ENCODE results near the gene SLC5A9. TPM values are rescaled to one million over a fixed set of nuclear protein-coding genes. Genes with fewer than 3 reads are reported as not detected.
A peak's percentile ranks its signal among the peaks of the same experiment; 100 is the strongest.

SLC5A9 gene
- polyA plus RNA-seq, 3 donors: 0.15 to 0.42 (median 0.28) TPM

- H2AFZ ChIP-seq (ENCODE audit: insufficient read depth, low read depth, low read length, poor library complexity, severe bottlenecking): no peak overlapping the region
- no peak overlapping the region for H3K4me3 ChIP-seq (replicated peaks in 1 of 3; ENCODE audit: low read depth in 2 of 3, low read length in 3 of 3)
- H4K20me1 ChIP-seq (ENCODE audit: insufficient read depth, low read length): no peaks in the 10 kb centered on the region
- no peaks in the 10 kb centered on the region for H3K79me2 ChIP-seq (ENCODE audit: insufficient read depth, low read length)
- peaks cover 0 to 5% (median 2%) of the 10 kb centered on the region in 3 donors for H3K27me3 Mint-ChIP-seq (ENCODE audit: low read depth in 3 of 3)
- H3K27ac Mint-ChIP-seq: no peak overlapping the region
- no peaks in the 10 kb centered on the region for H3K9me3 ChIP-seq (replicated peaks in 1 of 2; ENCODE audit: control insufficient read depth in 1 of 2, insufficient read depth in 1 of 2, low read length in 2 of 2)
- intact Hi-C loops (cut with micrococcal nuclease): loop anchor here (5.0 to 10.0 kb wide), 3 partner anchors 145 to 252 kb away; partner anchors contain the start of gene TRABD2B (in 1 of the 2)
- TF ChIP-seq, protein P1, sequence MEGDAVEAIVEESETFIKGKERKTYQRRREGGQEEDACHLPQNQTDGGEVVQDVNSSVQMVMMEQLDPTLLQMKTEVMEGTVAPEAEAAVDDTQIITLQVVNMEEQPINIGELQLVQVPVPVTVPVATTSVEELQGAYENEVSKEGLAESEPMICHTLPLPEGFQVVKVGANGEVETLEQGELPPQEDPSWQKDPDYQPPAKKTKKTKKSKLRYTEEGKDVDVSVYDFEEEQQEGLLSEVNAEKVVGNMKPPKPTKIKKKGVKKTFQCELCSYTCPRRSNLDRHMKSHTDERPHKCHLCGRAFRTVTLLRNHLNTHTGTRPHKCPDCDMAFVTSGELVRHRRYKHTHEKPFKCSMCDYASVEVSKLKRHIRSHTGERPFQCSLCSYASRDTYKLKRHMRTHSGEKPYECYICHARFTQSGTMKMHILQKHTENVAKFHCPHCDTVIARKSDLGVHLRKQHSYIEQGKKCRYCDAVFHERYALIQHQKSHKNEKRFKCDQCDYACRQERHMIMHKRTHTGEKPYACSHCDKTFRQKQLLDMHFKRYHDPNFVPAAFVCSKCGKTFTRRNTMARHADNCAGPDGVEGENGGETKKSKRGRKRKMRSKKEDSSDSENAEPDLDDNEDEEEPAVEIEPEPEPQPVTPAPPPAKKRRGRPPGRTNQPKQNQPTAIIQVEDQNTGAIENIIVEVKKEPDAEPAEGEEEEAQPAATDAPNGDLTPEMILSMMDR (IDR thresholded peaks at IDR 0.05): peak; percentile 81
- H3K27ac ChIP-seq (ENCODE audit: low read depth in 1 of 2, low read length in 2 of 2): no peak overlapping the region
- H3K36me3 Mint-ChIP-seq: peaks cover 0 to 3% of the 10 kb centered on the region in 2 donors
- H3K9ac ChIP-seq (ENCODE audit: insufficient read depth, low read length, poor library complexity, severe bottlenecking): no peak overlapping the region
- H3K36me3 ChIP-seq (replicated peaks in 1 of 2; ENCODE audit: control insufficient read depth in 1 of 2, insufficient read depth in 2 of 2, low read length in 2 of 2): no peaks in the 10 kb centered on the region
- peaks cover 0 to 2% (median 0%) of the 10 kb centered on the region in 7 donors for H3K9me3 Mint-ChIP-seq
- H3K4me3 Mint-ChIP-seq: no peak overlapping the region
- peak; percentile 26 to 57 (median 45) for DNase-seq
- H3K27me3 ChIP-seq (ENCODE audit: control insufficient read depth in 2 of 2, insufficient read depth in 2 of 2, low read length in 2 of 2): no peaks in the 10 kb centered on the region
- no peak overlapping the region for H3K4me2 ChIP-seq (replicated peaks; ENCODE audit: extremely low read depth, low read length, poor library complexity, severe bottlenecking)
- WGBS (ENCODE audit: insufficient coverage): no CpG with 5 or more reads among the region's 4 CpGs
- H3K4me1 ChIP-seq (ENCODE audit: control insufficient read depth in 1 of 2, insufficient read depth in 2 of 2, low read length in 2 of 2): peaks cover 14 to 17% of the 10 kb centered on the region in 2 donors
- H3K4me1 Mint-ChIP-seq: peaks cover 22% of the 10 kb centered on the region
Observed at GRCh38 chr1:48236716-48237470, 14.4 kb downstream of the SLC5A9 start.

- H3K27ac Mint-ChIP-seq: peak overlapping the region in 4 of 7 donors; percentile 6 to 65 (median 34)
- peaks cover 0 to 2% (median 2%) of the 10 kb centered on the region in 3 donors for H3K27me3 Mint-ChIP-seq (ENCODE audit: low read depth in 3 of 3)
- H3K27ac ChIP-seq (ENCODE audit: low read depth in 1 of 2, low read length in 2 of 2): no peak overlapping the region
- H3K4me2 ChIP-seq (replicated peaks; ENCODE audit: extremely low read depth, low read length, poor library complexity, severe bottlenecking): no peak overlapping the region
- peak; percentile 27 to 57 (median 53) for DNase-seq
- WGBS (ENCODE audit: insufficient coverage): 87% methylated on average over 11 of the region's 12 CpGs
- no peaks in the 10 kb centered on the region for H3K79me2 ChIP-seq (ENCODE audit: insufficient read depth, low read length)
- intact Hi-C loops (cut with micrococcal nuclease): no loop called here
- H3K4me1 ChIP-seq (ENCODE audit: control insufficient read depth in 1 of 2, insufficient read depth in 2 of 2, low read length in 2 of 2): peaks cover 58 to 59% of the 10 kb centered on the region in 2 donors
- peaks cover 0 to 5% of the 10 kb centered on the region in 2 donors for H3K36me3 Mint-ChIP-seq
- no peaks in the 10 kb centered on the region for H3K36me3 ChIP-seq (replicated peaks in 1 of 2; ENCODE audit: control insufficient read depth in 1 of 2, insufficient read depth in 2 of 2, low read length in 2 of 2)
- no peak overlapping the region for H2AFZ ChIP-seq (ENCODE audit: insufficient read depth, low read depth, low read length, poor library complexity, severe bottlenecking)
- H3K4me3 ChIP-seq (replicated peaks in 1 of 3; ENCODE audit: low read depth in 2 of 3, low read length in 3 of 3): no peak overlapping the region
- no peaks in the 10 kb centered on the region for H4K20me1 ChIP-seq (ENCODE audit: insufficient read depth, low read length)
- H3K9me3 ChIP-seq (replicated peaks in 1 of 2; ENCODE audit: control insufficient read depth in 1 of 2, insufficient read depth in 1 of 2, low read length in 2 of 2): no peaks in the 10 kb centered on the region
- no peaks in the 10 kb centered on the region for H3K27me3 ChIP-seq (ENCODE audit: control insufficient read depth in 2 of 2, insufficient read depth in 2 of 2, low read length in 2 of 2)
- TF ChIP-seq, protein P1 (IDR thresholded peaks at IDR 0.05): no peak
- H3K4me1 Mint-ChIP-seq: peaks cover 55% of the 10 kb centered on the region
- H3K9me3 Mint-ChIP-seq: no peaks in the 10 kb centered on the region
- H3K4me3 Mint-ChIP-seq: no peak overlapping the region
- H3K9ac ChIP-seq (ENCODE audit: insufficient read depth, low read length, poor library complexity, severe bottlenecking): no peak overlapping the region
Observed at GRCh38 chr1:48242141-48242736, 19.7 kb downstream of the SLC5A9 start.
